GM12801 (cell line): ENCODE measurements around the gene TUG1.

Source experiments
- CTCF ChIP-seq: IDR thresholded peaks from one replicate; pipeline ENCODE4 v1.5.1; 2011; ENCODE audit warnings: control low read depth; ENCODE audit not compliant: insufficient read length; ENCODE audit errors: extremely low read depth

The TUG1 gene

GRCh38 chr22:30926706-30927105 is 42.4 kb upstream of the TUG1 start:
- no peak for TF ChIP-seq CTCF

- TF ChIP-seq CTCF: no peak
Measured at GRCh38 chr22:30927806-30928205, 41.3 kb upstream of the TUG1 start.

GRCh38 chr22:30928401-30928800 is 40.7 kb upstream of the TUG1 start:
- no peak for TF ChIP-seq CTCF

- TF ChIP-seq CTCF: no peak
Measured at GRCh38 chr22:30930228-30930627, 38.8 kb upstream of the TUG1 start.

- no peak for TF ChIP-seq CTCF
Measured at GRCh38 chr22:30931541-30932300, 37.3 kb upstream of the TUG1 start.

- TF ChIP-seq CTCF: no peak
Measured at GRCh38 chr22:30932661-30933060, 36.4 kb upstream of the TUG1 start.

GRCh38 chr22:30933457-30933856 is 35.6 kb upstream of the TUG1 start:
- TF ChIP-seq CTCF: no peak
